MCF 10A (cell line): ENCODE results near the gene RAC3. TPM values are rescaled to one million over a fixed set of nuclear protein-coding genes. Genes with fewer than 3 reads are reported as not detected.

Experiments used
- BruUV-seq: library from RNA; stranded (reverse); fragments of 400-500 nt; replicated peaks from 2 replicates; lab custom pipeline; 2021; lab: Mats Ljungman, UMichigan
- CTCF ChIA-PET: fragments of 300-600 bp; sonication (Branson Sonifier 250); formaldehyde crosslinking; extraction: SDS; loops from one replicate; lab custom pipeline; 2021; ENCODE audit warnings: antibody characterized with exemption, inconsistent platforms; lab: Yijun Ruan, JAX
- POLR2A ChIA-PET: fragments of 300-600, 350-650 bp; sonication (Branson Sonifier 250); formaldehyde crosslinking; extraction: SDS; loops from one replicate; lab custom pipeline; 2020; ENCODE audit warnings: antibody characterized with exemption, inconsistent platforms; lab: Yijun Ruan, JAX
- DNase-seq: peaks from one replicate; pipeline ENCODE4 v3.0.0-alpha.2; 2018; ENCODE audit not compliant: unreplicated experiment
- H3K27ac Mint-ChIP-seq: one replicate; pipeline ENCODE4 v1.8.0; 2022; ENCODE audit warnings: mild to moderate bottlenecking, low read depth, mixed read lengths; ENCODE audit not compliant: unreplicated experiment
- H3K27me3 Mint-ChIP-seq: one replicate; pipeline ENCODE4 v1.8.0; 2022; ENCODE audit warnings: mixed read lengths; ENCODE audit not compliant: insufficient read depth, unreplicated experiment
- H3K36me3 Mint-ChIP-seq: one replicate; pipeline ENCODE4 v1.8.0; 2022; ENCODE audit warnings: mild to moderate bottlenecking, moderate library complexity, mixed read lengths; ENCODE audit not compliant: insufficient read depth, unreplicated experiment
- H3K4me1 Mint-ChIP-seq: one replicate; pipeline ENCODE4 v1.8.0; 2022; ENCODE audit warnings: mixed read lengths; ENCODE audit not compliant: insufficient read depth, unreplicated experiment
- H3K4me3 Mint-ChIP-seq: one replicate; pipeline ENCODE4 v1.8.0; 2022; ENCODE audit warnings: mild to moderate bottlenecking, moderate library complexity, mixed read lengths; ENCODE audit not compliant: unreplicated experiment
- H3K9me3 Mint-ChIP-seq: one replicate; pipeline ENCODE4 v1.8.0; 2022; ENCODE audit warnings: mixed read lengths; ENCODE audit not compliant: unreplicated experiment
- CTCF ChIP-seq: fragments of 200-600 bp; IDR thresholded peaks from one replicate; pipeline ENCODE4 v1.8.0; 2022; ENCODE audit warnings: antibody characterized with exemption, mild to moderate bottlenecking; ENCODE audit not compliant: unreplicated experiment
- intact Hi-C: fragments of 100-400 bp; cut with micrococcal nuclease; formaldehyde crosslinking; loops from 2 replicates; pipeline ENCODE4 v1.14.1; 2022
- total RNA-seq: library from RNA; stranded (reverse); gene quantifications from 2 replicates; pipeline ENCODE4 v1.2.3, GENCODE V29; 2022

Gene RAC3
- total RNA-seq, 1 experiment from 2014 or later: 9.7 TPM

DNA sequence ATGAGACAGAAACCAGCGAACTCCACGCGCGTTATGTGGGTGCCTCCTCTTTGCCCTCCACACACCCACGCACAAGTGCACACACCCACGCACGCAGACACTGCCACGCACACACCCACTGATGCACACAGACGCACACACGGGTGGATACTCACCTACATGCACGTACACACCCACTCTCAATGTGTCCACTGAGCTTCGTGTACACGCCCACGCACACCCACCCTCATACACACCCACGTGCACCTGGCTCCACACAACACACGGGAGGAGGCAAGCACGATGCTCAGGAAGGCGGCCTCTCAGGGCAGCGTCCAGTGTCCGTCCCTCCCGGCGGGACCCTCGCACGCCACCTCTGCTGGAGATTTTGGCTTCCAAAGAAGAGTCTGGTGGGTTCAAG lies 15.9 kb downstream of the RAC3 start:
- peaks cover 19% of the 10 kb centered on the region for H3K36me3 Mint-ChIP-seq
- TF ChIP-seq CTCF: no peak
- H3K27ac Mint-ChIP-seq: no peak overlapping the region
- H3K27me3 Mint-ChIP-seq: no peaks in the 10 kb centered on the region
- DNase-seq: no peak
- intact Hi-C loops: no loop called here
- no peaks in the 10 kb centered on the region for H3K9me3 Mint-ChIP-seq
- no peak overlapping the region for H3K4me3 Mint-ChIP-seq
- no TSS peak for BruUV-seq
- POLR2A ChIA-PET: interaction anchor here (0.6 to 1.3 kb wide), 3 partner anchors 10 to 63 kb away, joined by 3 to 6 read pairs (median 4); partner anchors contain the start of gene DCXR
- no peaks in the 10 kb centered on the region for H3K4me1 Mint-ChIP-seq
- CTCF ChIA-PET: no interaction called here

- no peak overlapping the region for H3K27ac Mint-ChIP-seq
- no peaks in the 10 kb centered on the region for H3K9me3 Mint-ChIP-seq
- H3K27me3 Mint-ChIP-seq: no peaks in the 10 kb centered on the region
- TF ChIP-seq CTCF: no peak
- POLR2A ChIA-PET: interaction anchor here (0.6 to 1.3 kb wide), 3 partner anchors 10 to 62 kb away, joined by 3 to 6 read pairs (median 4); partner anchors contain the start of gene DCXR
- BruUV-seq: TSS peak; percentile 33
- H3K4me3 Mint-ChIP-seq: no peak overlapping the region
- no peak for DNase-seq
- H3K4me1 Mint-ChIP-seq: no peaks in the 10 kb centered on the region
- intact Hi-C loops: no loop called here
- CTCF ChIA-PET: interaction anchor here (0.6 kb wide), 1 partner anchor 322 kb away, joined by 4 read pairs; no protein-coding TSS in a partner anchor
- peaks cover 19% of the 10 kb centered on the region for H3K36me3 Mint-ChIP-seq
Observed at GRCh38 chr17:82047914-82048570, 16.6 kb downstream of the RAC3 start.

DNA sequence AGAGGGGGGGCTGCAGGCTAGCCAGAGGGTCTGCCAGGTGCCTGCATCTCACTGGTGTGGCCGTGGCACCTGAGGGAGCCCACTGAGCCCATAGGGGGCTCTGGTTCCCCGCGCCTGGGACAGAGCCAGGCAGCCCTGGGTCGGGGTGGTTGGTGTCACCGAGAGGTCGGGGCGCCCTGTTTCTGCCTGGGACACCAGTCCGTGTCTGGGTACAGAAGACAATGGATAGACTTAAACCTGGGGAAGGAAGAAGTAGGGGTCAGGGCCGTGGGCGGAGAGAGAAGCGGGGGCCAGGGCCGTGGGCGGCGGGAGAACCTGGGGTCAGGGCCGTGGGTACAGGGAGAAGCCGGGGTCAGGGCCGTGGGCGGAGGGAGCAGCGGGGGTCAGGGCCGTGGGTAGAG lies 17.1 kb downstream of the RAC3 start:
- Mint-ChIP-seq H3K27me3 (no peaks in the 10 kb centered on the region), H3K4me1 (no peaks in the 10 kb centered on the region), H3K9me3 (no peaks in the 10 kb centered on the region), H3K4me3 (no peak overlapping the region), H3K27ac (no peak overlapping the region), H3K36me3 (peaks cover 19% of the 10 kb centered on the region)
- no peak for DNase-seq
- no peak for TF ChIP-seq CTCF
- ChIA-PET POLR2A (interaction anchor here (3.0 kb wide), 1 partner anchor 11 kb away, joined by 11 read pairs; the partner anchor contains the start of gene DCXR), CTCF (no interaction called here)
- BruUV-seq: no TSS peak
- intact Hi-C loops: no loop called here

DNA sequence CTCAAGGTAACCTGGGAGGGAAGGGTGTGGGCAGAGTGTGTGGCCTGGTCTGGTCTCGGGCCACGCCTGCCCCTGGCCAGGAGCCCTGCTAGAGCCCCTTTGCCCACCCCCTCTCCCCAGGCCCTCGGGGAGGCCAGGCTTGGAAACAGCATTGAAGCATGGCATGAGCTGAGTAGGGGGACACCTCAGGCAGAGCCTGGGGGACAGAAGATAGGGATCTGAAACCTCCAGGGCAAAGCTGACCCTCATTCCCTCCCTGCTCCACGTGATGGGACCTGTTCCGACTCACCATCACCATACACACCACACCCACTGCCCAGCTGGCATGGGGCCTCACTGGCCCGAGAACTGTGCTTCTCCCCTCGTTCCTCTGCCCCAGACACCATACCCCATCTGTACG lies 17.6 kb downstream of the RAC3 start:
- H3K27ac Mint-ChIP-seq: no peak overlapping the region
- H3K36me3 Mint-ChIP-seq: peaks cover 20% of the 10 kb centered on the region
- POLR2A ChIA-PET: interaction anchor here (3.0 kb wide), 1 partner anchor 11 kb away, joined by 11 read pairs; the partner anchor contains the start of gene DCXR
- CTCF ChIA-PET: no interaction called here
- BruUV-seq: no TSS peak
- H3K4me1 Mint-ChIP-seq: no peaks in the 10 kb centered on the region
- DNase-seq: no peak
- no peaks in the 10 kb centered on the region for H3K9me3 Mint-ChIP-seq
- H3K27me3 Mint-ChIP-seq: no peaks in the 10 kb centered on the region
- intact Hi-C loops: no loop called here
- no peak for TF ChIP-seq CTCF
- H3K4me3 Mint-ChIP-seq: no peak overlapping the region
